ENCODE data around the gene SELENOP. TPM values are rescaled to one million over a fixed set of nuclear protein-coding genes. Genes with fewer than 3 reads are reported as not detected.

SELENOP gene
- total RNA-seq, 1 experiment from 2014 or later, result 1.9 TPM

- DNase-seq (ENCODE audit: low spot score), result no peak
- H3K27me3 ChIP-seq (replicated peaks; ENCODE audit: insufficient read depth, low read depth, low read length, poor library complexity), result no peaks in the 10 kb centered on the region
- BruUV-seq (replicated peaks), result no TSS peak
- no peaks in the 10 kb centered on the region for H3K9me3 ChIP-seq (ENCODE audit: low read depth, low read length, poor library complexity, severe bottlenecking)
- intact Hi-C loops (cut with micrococcal nuclease; ENCODE audit: unreplicated experiment), result no loop called here
- H3K36me3 ChIP-seq (ENCODE audit: insufficient read depth, low read length, poor library complexity, severe bottlenecking), result no peaks in the 10 kb centered on the region
- TF ChIP-seq EZH2 (IDR thresholded peaks at IDR 0.05; ENCODE audit: borderline replicate concordance, low read depth, low read length, poor library complexity, severe bottlenecking) (no peak), CTCF (conservative IDR thresholded peaks at IDR 0.05; ENCODE audit: low read depth, low read length) (no peak)
- H3K4me3 ChIP-seq (ENCODE audit: low read depth, low read length, poor library complexity, severe bottlenecking), result no peak overlapping the region
- ChIA-PET POLR2A (ENCODE audit: low non-redundant PET) (no interaction called here), CTCF (no interaction called here)
- no peaks in the 10 kb centered on the region for H3K4me1 ChIP-seq (ENCODE audit: insufficient read depth, low read length, poor library complexity, severe bottlenecking)
- no peak overlapping the region for H3K27ac ChIP-seq (ENCODE audit: low read depth, low read length, poor library complexity, severe bottlenecking)
These were observed 5.5 kb downstream of the SELENOP start for GRCh38 chr5:42806004-42806700.

- BruUV-seq (replicated peaks), result no TSS peak
- no peak for DNase-seq (ENCODE audit: low spot score)
- Histone ChIP-seq H3K9me3 (ENCODE audit: low read depth, low read length, poor library complexity, severe bottlenecking) (no peaks in the 10 kb centered on the region), H3K4me1 (ENCODE audit: insufficient read depth, low read length, poor library complexity, severe bottlenecking) (no peaks in the 10 kb centered on the region), H3K36me3 (ENCODE audit: insufficient read depth, low read length, poor library complexity, severe bottlenecking) (no peaks in the 10 kb centered on the region), H3K27ac (ENCODE audit: low read depth, low read length, poor library complexity, severe bottlenecking) (no peak overlapping the region), H3K27me3 (replicated peaks; ENCODE audit: insufficient read depth, low read depth, low read length, poor library complexity) (no peaks in the 10 kb centered on the region), H3K4me3 (ENCODE audit: low read depth, low read length, poor library complexity, severe bottlenecking) (no peak overlapping the region)
- intact Hi-C loops (cut with micrococcal nuclease; ENCODE audit: unreplicated experiment), result no loop called here
- ChIA-PET POLR2A (ENCODE audit: low non-redundant PET) (no interaction called here), CTCF (no interaction called here)
- no peak for TF ChIP-seq CTCF (conservative IDR thresholded peaks at IDR 0.05; ENCODE audit: low read depth, low read length)
- no peak for TF ChIP-seq EZH2 (IDR thresholded peaks at IDR 0.05; ENCODE audit: borderline replicate concordance, low read depth, low read length, poor library complexity, severe bottlenecking)
These were observed 6.9 kb downstream of the SELENOP start for GRCh38 chr5:42804717-42805339.

- H3K36me3 ChIP-seq (ENCODE audit: insufficient read depth, low read length, poor library complexity, severe bottlenecking), result no peaks in the 10 kb centered on the region
- H3K27me3 ChIP-seq (replicated peaks; ENCODE audit: insufficient read depth, low read depth, low read length, poor library complexity), result no peaks in the 10 kb centered on the region
- no peak overlapping the region for H3K27ac ChIP-seq (ENCODE audit: low read depth, low read length, poor library complexity, severe bottlenecking)
- POLR2A ChIA-PET (ENCODE audit: low non-redundant PET), result no interaction called here
- no peak for TF ChIP-seq CTCF (conservative IDR thresholded peaks at IDR 0.05; ENCODE audit: low read depth, low read length)
- no peak for TF ChIP-seq EZH2 (IDR thresholded peaks at IDR 0.05; ENCODE audit: borderline replicate concordance, low read depth, low read length, poor library complexity, severe bottlenecking)
- CTCF ChIA-PET, result no interaction called here
- no TSS peak for BruUV-seq (replicated peaks)
- no peak for DNase-seq (ENCODE audit: low spot score)
- H3K4me1 ChIP-seq (ENCODE audit: insufficient read depth, low read length, poor library complexity, severe bottlenecking), result no peaks in the 10 kb centered on the region
- no peak overlapping the region for H3K4me3 ChIP-seq (ENCODE audit: low read depth, low read length, poor library complexity, severe bottlenecking)
- intact Hi-C loops (cut with micrococcal nuclease; ENCODE audit: unreplicated experiment), result no loop called here
- no peaks in the 10 kb centered on the region for H3K9me3 ChIP-seq (ENCODE audit: low read depth, low read length, poor library complexity, severe bottlenecking)
These were observed 10.1 kb downstream of the SELENOP start for GRCh38 chr5:42801516-42802166.
